DMS153 treated with DMSO at 0.1 percent for 48 hours (cell line): ENCODE data around the gene HS1BP3.

Experiments used
- DNase-seq: peaks from one replicate; lab custom pipeline; 2025; ENCODE audit not compliant: unreplicated experiment; lab: John Stamatoyannopoulos, UW

Gene HS1BP3

GRCh38 chr2:20618886-20619521, 31.9 kb downstream of the HS1BP3 start:
- no peak for DNase-seq

- DNase-seq, result no peak
These were observed 32.4 kb downstream of the HS1BP3 start for GRCh38 chr2:20618468-20618885.

GRCh38 chr2:20617892-20618467, 32.9 kb downstream of the HS1BP3 start:
- no peak for DNase-seq

GRCh38 chr2:20617081-20617575, 33.8 kb downstream of the HS1BP3 start:
- DNase-seq, result no peak

- no peak for DNase-seq
These were observed 34.5 kb downstream of the HS1BP3 start for GRCh38 chr2:20616341-20616871.

GRCh38 chr2:20615466-20616241, 35.2 kb downstream of the HS1BP3 start:
- no peak for DNase-seq

GRCh38 chr2:20615068-20615465, 35.8 kb downstream of the HS1BP3 start:
- no peak for DNase-seq

- DNase-seq, result peak; percentile 48
These were observed 36.5 kb downstream of the HS1BP3 start for GRCh38 chr2:20614201-20615067.

- DNase-seq, result no peak
These were observed 37.7 kb downstream of the HS1BP3 start for GRCh38 chr2:20612925-20613916.

GRCh38 chr2:20611844-20612356, 39.0 kb downstream of the HS1BP3 start:
- DNase-seq, result no peak

GRCh38 chr2:20611077-20611843, 39.6 kb downstream of the HS1BP3 start:
- peak; percentile 39 for DNase-seq

GRCh38 chr2:20609995-20610357, 40.9 kb downstream of the HS1BP3 start:
- DNase-seq, result no peak

- DNase-seq, result no peak
These were observed 41.4 kb downstream of the HS1BP3 start for GRCh38 chr2:20609349-20609994.

- no peak for DNase-seq
These were observed 42.1 kb downstream of the HS1BP3 start for GRCh38 chr2:20608666-20609348.

- no peak for DNase-seq
These were observed 43.5 kb downstream of the HS1BP3 start for GRCh38 chr2:20607446-20607845.

- DNase-seq, result no peak
These were observed 44.7 kb downstream of the HS1BP3 start for GRCh38 chr2:20606198-20606597.

- DNase-seq, result no peak
These were observed 45.9 kb downstream of the HS1BP3 start for GRCh38 chr2:20604951-20605381.
